ENCODE results near the gene KIAA1755.

- TF ChIP-seq EZH2 (IDR thresholded peaks at IDR 0.05; ENCODE audit: low read length, unreplicated experiment) (no peak), CTCF (conservative IDR thresholded peaks at IDR 0.05; ENCODE audit: low read depth, low read length) (no peak), EZH2phosphoT487 (IDR thresholded peaks at IDR 0.05; ENCODE audit: borderline replicate concordance, low read length) (no peak)
Measured at GRCh38 chr20:38164069-38164468, 96.5 kb downstream of the KIAA1755 start.

Data from PC-3 (cell line).